Natural killer cell (primary cell): Measurements from ENCODE around the gene GLE1. TPM values are rescaled to one million over a fixed set of nuclear protein-coding genes. Genes with fewer than 3 reads are reported as not detected.

Source experiments
- ATAC-seq, 3 donors: fragments of 150-1000 bp in 2 of 3; fragments of 200-7000 bp in 1 of 3; cut with Tn5 transposase; 1 replicate in 1 of 3; 2 replicates in 2 of 3; pipeline ENCODE4 v1.10.0; 2021; ENCODE audit warnings: mild to moderate bottlenecking in 2 of 3, moderate library complexity in 2 of 3
- DNase-seq, 2 donors: peaks; one replicate each; pipeline versions ENCODE4 v3.0.0 to v3.0.0-alpha.2; 2013 to 2021; ENCODE audit warnings: mixed read lengths in 1 of 2
- H3K27ac ChIP-seq: one replicate; pipeline ENCODE4 v1.5.1; 2013; ENCODE audit warnings: mild to moderate bottlenecking, low read length
- H3K27me3 ChIP-seq: one replicate; pipeline ENCODE4 v1.6.1; 2013; ENCODE audit warnings: low read length; ENCODE audit not compliant: control insufficient read depth, insufficient read depth
- H3K36me3 ChIP-seq: one replicate; pipeline ENCODE4 v1.6.1; 2013; ENCODE audit warnings: low read length; ENCODE audit not compliant: control insufficient read depth, insufficient read depth
- H3K4me1 ChIP-seq: one replicate; pipeline ENCODE4 v1.6.1; 2013; ENCODE audit warnings: low read length; ENCODE audit not compliant: control insufficient read depth, insufficient read depth
- H3K4me3 ChIP-seq: one replicate; pipeline ENCODE4 v1.5.1; 2013; ENCODE audit warnings: low read length
- H3K9me3 ChIP-seq: one replicate; pipeline ENCODE4 v1.6.1; 2013; ENCODE audit warnings: low read length; ENCODE audit not compliant: control insufficient read depth, insufficient read depth
- H3K27ac Mint-ChIP-seq, 2 donors: one replicate each; pipeline ENCODE4 v1.8.0; 2022; ENCODE audit warnings: mild to moderate bottlenecking in 2 of 2, mixed read lengths in 2 of 2, moderate library complexity in 1 of 2
- H3K27me3 Mint-ChIP-seq, 2 donors: one replicate each; pipeline ENCODE4 v1.8.0; 2022; ENCODE audit warnings: low read depth in 2 of 2, mixed read lengths in 2 of 2
- H3K36me3 Mint-ChIP-seq: one replicate; pipeline ENCODE4 v1.8.0; 2022; ENCODE audit warnings: mixed read lengths
- H3K4me1 Mint-ChIP-seq, 2 donors: one replicate each; pipeline ENCODE4 v1.8.0; 2022; ENCODE audit warnings: mixed read lengths in 2 of 2
- H3K4me3 Mint-ChIP-seq: one replicate; pipeline ENCODE4 v1.8.0; 2022; ENCODE audit warnings: mild to moderate bottlenecking, moderate library complexity, mixed read lengths
- H3K9me3 Mint-ChIP-seq, 2 donors: one replicate each; pipeline ENCODE4 v1.8.0; 2022; ENCODE audit warnings: mixed read lengths in 2 of 2
- WGBS: methylation state at CpG from one replicate; pipeline ENCODE4 v1.1.7; 2013; ENCODE audit warnings: missing lambda C conversion rate; ENCODE audit not compliant: insufficient coverage; 5-methylcytosine and 5-hydroxymethylcytosine counted together
- intact Hi-C: fragments of 100-400 bp; cut with micrococcal nuclease; formaldehyde crosslinking; loops from one replicate; pipeline ENCODE4 v1.14.2; 2022
- total RNA-seq, 4 donors: library from RNA; stranded (reverse); fragments of 120-200 nt in 1 of 4; gene quantifications; one replicate each; pipeline versions ENCODE4 v1.2.3 to v1.2.4, GENCODE V29; 2013 to 2022
- TF ChIP-seq, protein P1 (sequence below): fragments of 200-600 bp; IDR thresholded peaks from one replicate; pipeline ENCODE4 v1.8.0; 2022; ENCODE audit warnings: antibody characterized with exemption

GLE1 gene
- total RNA-seq, 3 donors from 2014 or later (not counting 1 experiment from before 2014, with no cell fraction given): 21.2 to 33.3 (median 23.3) TPM

DNA sequence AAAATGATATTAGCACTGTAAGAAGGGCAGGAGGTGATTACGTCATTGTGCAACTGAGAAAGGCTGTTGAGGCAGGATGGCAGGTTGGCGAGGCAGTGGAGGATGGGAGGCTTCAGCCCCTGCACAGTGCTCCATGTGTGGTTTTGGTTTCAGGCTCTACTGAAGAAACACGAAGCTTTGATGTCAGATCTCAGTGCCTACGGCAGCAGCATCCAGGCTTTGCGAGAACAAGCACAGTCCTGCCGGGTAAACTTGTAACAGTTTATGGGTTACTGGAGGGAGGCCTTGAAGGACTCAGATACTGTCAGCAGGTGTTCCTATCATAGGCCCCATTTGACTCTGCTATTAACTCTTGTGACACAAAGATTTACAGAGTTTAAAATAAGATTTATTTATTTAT, 82.9 kb downstream of the GLE1 start:
- H3K27me3 ChIP-seq: no peaks in the 10 kb centered on the region
- H3K27ac ChIP-seq: no peak overlapping the region
- intact Hi-C loops: no loop called here
- DNase-seq (peak in 1 of 2 donors; percentile 67), ATAC-seq (no peak)
- no peak overlapping the region for H3K4me3 ChIP-seq
- H3K4me3 Mint-ChIP-seq: no peak overlapping the region
- no peaks in the 10 kb centered on the region for H3K27me3 Mint-ChIP-seq
- TF ChIP-seq, protein P1, sequence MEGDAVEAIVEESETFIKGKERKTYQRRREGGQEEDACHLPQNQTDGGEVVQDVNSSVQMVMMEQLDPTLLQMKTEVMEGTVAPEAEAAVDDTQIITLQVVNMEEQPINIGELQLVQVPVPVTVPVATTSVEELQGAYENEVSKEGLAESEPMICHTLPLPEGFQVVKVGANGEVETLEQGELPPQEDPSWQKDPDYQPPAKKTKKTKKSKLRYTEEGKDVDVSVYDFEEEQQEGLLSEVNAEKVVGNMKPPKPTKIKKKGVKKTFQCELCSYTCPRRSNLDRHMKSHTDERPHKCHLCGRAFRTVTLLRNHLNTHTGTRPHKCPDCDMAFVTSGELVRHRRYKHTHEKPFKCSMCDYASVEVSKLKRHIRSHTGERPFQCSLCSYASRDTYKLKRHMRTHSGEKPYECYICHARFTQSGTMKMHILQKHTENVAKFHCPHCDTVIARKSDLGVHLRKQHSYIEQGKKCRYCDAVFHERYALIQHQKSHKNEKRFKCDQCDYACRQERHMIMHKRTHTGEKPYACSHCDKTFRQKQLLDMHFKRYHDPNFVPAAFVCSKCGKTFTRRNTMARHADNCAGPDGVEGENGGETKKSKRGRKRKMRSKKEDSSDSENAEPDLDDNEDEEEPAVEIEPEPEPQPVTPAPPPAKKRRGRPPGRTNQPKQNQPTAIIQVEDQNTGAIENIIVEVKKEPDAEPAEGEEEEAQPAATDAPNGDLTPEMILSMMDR: no peak
- WGBS: 55% methylated on average over 6 of the region's 6 CpGs
- no peaks in the 10 kb centered on the region for H3K9me3 Mint-ChIP-seq
- H3K27ac Mint-ChIP-seq: peak overlapping the region in 1 of 2 donors; percentile 39
- peaks cover 40% of the 10 kb centered on the region for H3K36me3 Mint-ChIP-seq
- H3K4me1 ChIP-seq: no peaks in the 10 kb centered on the region
- peaks cover 81% of the 10 kb centered on the region for H3K36me3 ChIP-seq
- H3K9me3 ChIP-seq: no peaks in the 10 kb centered on the region
- H3K4me1 Mint-ChIP-seq: peaks cover 0 to 4% of the 10 kb centered on the region in 2 donors

DNA sequence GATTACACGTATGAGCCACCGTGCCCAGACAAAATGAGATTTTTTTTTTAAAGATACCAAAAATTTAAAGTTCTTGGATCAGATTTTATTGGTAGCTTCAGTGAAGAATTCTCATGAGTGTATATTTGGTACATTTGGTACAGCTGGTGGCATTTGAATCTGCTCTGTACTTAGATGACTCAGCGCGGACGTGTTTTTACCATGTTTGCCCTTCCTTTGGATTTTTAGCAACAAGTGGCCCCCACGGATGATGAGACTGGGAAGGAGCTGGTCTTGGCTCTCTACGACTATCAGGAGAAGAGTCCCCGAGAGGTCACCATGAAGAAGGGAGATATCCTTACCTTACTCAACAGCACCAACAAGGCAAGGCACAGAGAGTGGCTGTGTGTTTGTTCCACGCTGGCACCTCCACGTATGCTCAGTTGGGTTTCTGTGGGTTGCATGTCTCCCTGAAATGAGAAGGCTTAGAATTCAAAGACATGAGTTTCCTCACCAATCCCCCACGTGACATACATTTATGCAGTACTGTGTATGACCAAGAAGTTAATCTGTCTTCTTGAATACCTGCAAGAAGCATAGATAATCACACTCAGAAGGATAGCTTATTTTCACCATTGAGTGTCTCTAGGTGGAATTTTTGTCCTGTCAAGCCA, 84.2 kb downstream of the GLE1 start:
- Mint-ChIP-seq H3K4me1 (peaks cover 0 to 4% of the 10 kb centered on the region in 2 donors), H3K4me3 (no peak overlapping the region), H3K9me3 (no peaks in the 10 kb centered on the region), H3K36me3 (peaks cover 28% of the 10 kb centered on the region), H3K27ac (no peak overlapping the region), H3K27me3 (no peaks in the 10 kb centered on the region)
- no peak for DNase-seq
- Histone ChIP-seq H3K36me3 (peaks cover 81% of the 10 kb centered on the region), H3K27ac (no peak overlapping the region), H3K4me1 (no peaks in the 10 kb centered on the region), H3K4me3 (no peak overlapping the region), H3K27me3 (no peaks in the 10 kb centered on the region), H3K9me3 (no peaks in the 10 kb centered on the region)
- no peak for ATAC-seq
- TF ChIP-seq, protein P1: no peak
- 96% methylated on average over 11 of the region's 11 CpGs for WGBS
- intact Hi-C loops: no loop called here

Other genes starting within 250 kb of the GLE1 start
- 100 to 1,000 TPM in 1 of 3 donors, 10 to 100 TPM in 2; 78.0 to 101 (median 90.9) TPM for gene GOLGA2, start 228.7 kb upstream of the GLE1 start, total RNA-seq
- gene SWI5, start 228.4 kb upstream of the GLE1 start, total RNA-seq: 1 to 10 TPM; 6.3 to 9.3 (median 8.4) TPM
- gene TRUB2, start 182.3 kb upstream of the GLE1 start, total RNA-seq: 10 to 100 TPM in 2 of 3 donors, 1 to 10 TPM in 1; 8.8 to 12.0 (median 11.3) TPM
- gene COQ4, start 181.9 kb upstream of the GLE1 start, total RNA-seq: 10 to 100 TPM; 28.2 to 34.5 (median 30.4) TPM
- gene SLC27A4, start 164.2 kb upstream of the GLE1 start, total RNA-seq: 10 to 100 TPM in 2 of 3 donors, 1 to 10 TPM in 1; 7.7 to 12.3 (median 11.2) TPM
- gene URM1, start 133.3 kb upstream of the GLE1 start, total RNA-seq: 10 to 100 TPM; 39.4 to 47.8 (median 46.7) TPM
- 10 to 100 TPM; 11.5 to 29.6 (median 24.2) TPM for gene CERCAM, start 83.9 kb upstream of the GLE1 start, total RNA-seq
- gene ODF2, start 48.7 kb upstream of the GLE1 start, total RNA-seq: 10 to 100 TPM; 36.4 to 44.4 (median 37.5) TPM
- 100 to 1,000 TPM; 301 to 420 (median 400) TPM for gene SPTAN1, start 47.9 kb downstream of the GLE1 start, total RNA-seq
- gene DYNC2I2, start 152.1 kb downstream of the GLE1 start, total RNA-seq: 1 to 10 TPM; 5.2 to 6.3 (median 5.5) TPM
- 100 to 1,000 TPM; 331 to 341 (median 334) TPM for gene SET, start 184.5 kb downstream of the GLE1 start, total RNA-seq
- 1 to 10 TPM; 3.6 to 4.5 (median 3.9) TPM for gene PKN3, start 197.8 kb downstream of the GLE1 start, total RNA-seq
- 10 to 100 TPM; 26.1 to 37.1 (median 28.6) TPM for gene ZDHHC12, start 219.4 kb downstream of the GLE1 start, total RNA-seq